IMR-90 (cell line): Measurements from ENCODE around the gene RC3H1. TPM values are rescaled to one million over a fixed set of nuclear protein-coding genes. Genes with fewer than 3 reads are reported as not detected.

Experiments
- ATAC-seq: fragments of 200-7000 bp; cut with Tn5 transposase; 2 replicates; pipeline ENCODE4 v1.9.1; 2020; ENCODE audit warnings: low read depth, mild to moderate bottlenecking, moderate library complexity
- BruUV-seq: library from RNA; stranded (reverse); fragments of 400-500 nt; replicated peaks from 2 replicates; lab custom pipeline; 2021; lab: Mats Ljungman, UMichigan
- CTCF ChIA-PET: fragments of 300-600 bp; formaldehyde crosslinking; extraction: SDS; loops from one replicate; lab custom pipeline; 2021; ENCODE audit warnings: antibody characterized with exemption; lab: Yijun Ruan, JAX
- POLR2A ChIA-PET: fragments of 300-600 bp; sonication (Branson Sonifier 250); formaldehyde crosslinking; loops from one replicate; lab custom pipeline; 2022; ENCODE audit warnings: antibody characterized with exemption; ENCODE audit not compliant: unreplicated experiment; lab: Charles Lee
- DNase-seq: peaks from one replicate; pipeline ENCODE4 v3.0.0; 2013
- H2AFZ ChIP-seq: replicated peaks from 2 replicates; pipeline ENCODE3; 2013; ENCODE audit warnings: low read length, mild to moderate bottlenecking; ENCODE audit not compliant: poor library complexity
- H2AK5ac ChIP-seq: 2 replicates; pipeline ENCODE4 v1.6.1; 2013; ENCODE audit warnings: low read depth, low read length, inconsistent platforms
- H2AK9ac ChIP-seq: replicated peaks from 2 replicates; pipeline ENCODE3; 2013; ENCODE audit warnings: mild to moderate bottlenecking, low read depth, low read length, moderate library complexity; ENCODE audit not compliant: poor library complexity
- H2BK120ac ChIP-seq: 2 replicates; pipeline ENCODE4 v1.6.1; 2013; ENCODE audit warnings: low read depth, low read length, inconsistent platforms
- H2BK15ac ChIP-seq: 3 replicates; pipeline ENCODE4 v1.6.1; 2013; ENCODE audit warnings: low read depth, low read length, inconsistent platforms
- H2BK20ac ChIP-seq: 2 replicates; pipeline ENCODE4 v1.6.1; 2013; ENCODE audit warnings: low read depth, mild to moderate bottlenecking, inconsistent platforms, low read length, moderate library complexity
- H2BK5ac ChIP-seq: 2 replicates; pipeline ENCODE4 v1.6.1; 2013; ENCODE audit warnings: mild to moderate bottlenecking, low read depth, low read length, inconsistent platforms; ENCODE audit not compliant: poor library complexity, severe bottlenecking
- H3K14ac ChIP-seq: replicated peaks from 2 replicates; pipeline ENCODE4 v1.6.1; 2013; ENCODE audit warnings: low read depth, low read length, inconsistent platforms
- H3K18ac ChIP-seq: 2 replicates; pipeline ENCODE4 v1.6.1; 2013; ENCODE audit warnings: low read depth, low read length, control low read depth
- H3K23ac ChIP-seq: 2 replicates; pipeline ENCODE4 v1.6.1; 2013; ENCODE audit warnings: low read depth, low read length, inconsistent platforms
- H3K27ac ChIP-seq: 2 replicates; pipeline ENCODE4 v1.5.1; 2013; ENCODE audit warnings: mild to moderate bottlenecking, control low read depth, low read length; ENCODE audit not compliant: insufficient read depth
- H3K27me3 ChIP-seq: 2 replicates; pipeline ENCODE4 v1.6.1; 2013; ENCODE audit warnings: low read length; ENCODE audit not compliant: control insufficient read depth, insufficient read depth
- H3K36me3 ChIP-seq: 2 replicates; pipeline ENCODE4 v1.6.1; 2013; ENCODE audit warnings: low read length, mixed read lengths; ENCODE audit not compliant: control insufficient read depth, insufficient read depth
- H3K4ac ChIP-seq: 2 replicates; pipeline ENCODE4 v1.6.1; 2013; ENCODE audit warnings: low read depth, low read length, inconsistent platforms
- H3K4me1 ChIP-seq: 2 replicates; pipeline ENCODE4 v1.6.1; 2013; ENCODE audit warnings: low read length, mixed read lengths; ENCODE audit not compliant: control insufficient read depth, insufficient read depth
- H3K4me2 ChIP-seq: 2 replicates; pipeline ENCODE4 v1.6.1; 2013; ENCODE audit warnings: low read depth, mild to moderate bottlenecking, control low read depth, low read length, moderate library complexity
- H3K4me3 ChIP-seq: 2 replicates; pipeline ENCODE4 v1.5.1; 2013; ENCODE audit warnings: low read depth, mild to moderate bottlenecking, control low read depth, low read length, moderate library complexity; ENCODE audit not compliant: insufficient read depth
- H3K56ac ChIP-seq: 2 replicates; pipeline ENCODE4 v1.6.1; 2013; ENCODE audit warnings: low read length, inconsistent platforms; ENCODE audit not compliant: insufficient read depth; ENCODE audit errors: extremely low read depth
- H3K79me1 ChIP-seq, 2 experiments: 2 replicates each; pipeline ENCODE4 v1.6.1; 2013; ENCODE audit warnings: low read length in 2 of 2, inconsistent platforms in 1 of 2, low read depth in 1 of 2
- H3K9ac ChIP-seq: 2 replicates; pipeline ENCODE4 v1.6.1; 2013; ENCODE audit warnings: low read depth, low read length, control low read depth
- H3K9me1 ChIP-seq: 2 replicates; pipeline ENCODE4 v1.6.1; 2013; ENCODE audit warnings: low read length, inconsistent platforms; ENCODE audit not compliant: insufficient read depth
- H3K9me3 ChIP-seq: 2 replicates; pipeline ENCODE4 v1.6.1; 2013; ENCODE audit warnings: low read length; ENCODE audit not compliant: control insufficient read depth, insufficient read depth
- H4K20me1 ChIP-seq: 2 replicates; pipeline ENCODE4 v1.6.1; 2013; ENCODE audit warnings: low read length, inconsistent platforms; ENCODE audit not compliant: insufficient read depth
- H4K5ac ChIP-seq: 2 replicates; pipeline ENCODE4 v1.6.1; 2013; ENCODE audit warnings: mild to moderate bottlenecking, low read depth, low read length, control low read depth
- H4K8ac ChIP-seq, 2 experiments: 2 replicates each; pipeline ENCODE4 v1.6.1; 2013; ENCODE audit warnings: low read depth in 2 of 2, low read length in 2 of 2, control low read depth in 1 of 2, inconsistent platforms in 1 of 2
- H4K91ac ChIP-seq: 2 replicates; pipeline ENCODE4 v1.6.1; 2013; ENCODE audit warnings: low read depth, low read length, inconsistent platforms; ENCODE audit not compliant: insufficient read depth
- BHLHE40 ChIP-seq: fragments of 150-350 bp; IDR thresholded peaks from 2 replicates; pipeline ENCODE4 v1.6.1; 2016; ENCODE audit warnings: mild to moderate bottlenecking, low read depth, low read length
- CEBPB ChIP-seq: IDR thresholded peaks from 2 replicates; pipeline ENCODE4 v1.6.1; 2012; ENCODE audit warnings: low read depth, low read length, improper control_type of control experiment
- CHD1 ChIP-seq: IDR thresholded peaks from 2 replicates; pipeline ENCODE4 v1.6.1; 2012; ENCODE audit warnings: low read depth, low read length, improper control_type of control experiment
- CTCF ChIP-seq: conservative IDR thresholded peaks from 2 replicates; pipeline ENCODE4 v1.5.1; 2012; ENCODE audit warnings: mild to moderate bottlenecking, low read depth, low read length, improper control_type of control experiment
- ELK1 ChIP-seq: fragments of 150-350 bp; IDR thresholded peaks from 2 replicates; pipeline ENCODE4 v1.6.1; 2016; ENCODE audit warnings: low read depth, mild to moderate bottlenecking, low read length, moderate library complexity, borderline replicate concordance
- FOS ChIP-seq: fragments of 150-350 bp; IDR thresholded peaks from 2 replicates; pipeline ENCODE4 v1.6.1; 2016; ENCODE audit warnings: low read depth, low read length
- MAFK ChIP-seq: IDR thresholded peaks from 2 replicates; pipeline ENCODE4 v1.6.1; 2012; ENCODE audit warnings: low read depth, low read length, improper control_type of control experiment
- MAZ ChIP-seq: IDR thresholded peaks from 2 replicates; pipeline ENCODE4 v1.6.1; 2012; ENCODE audit warnings: low read depth, mild to moderate bottlenecking, low read length, improper control_type of control experiment, moderate library complexity, borderline replicate concordance
- MXI1 ChIP-seq: IDR thresholded peaks from 2 replicates; pipeline ENCODE4 v1.6.1; 2012; ENCODE audit warnings: low read depth, mild to moderate bottlenecking, low read length, moderate library complexity, borderline replicate concordance
- NFE2L2 ChIP-seq: fragments of 150-350 bp; IDR thresholded peaks from 2 replicates; pipeline ENCODE4 v1.6.1; 2016; ENCODE audit warnings: low read depth, mild to moderate bottlenecking, low read length
- POLR2A ChIP-seq: IDR thresholded peaks from 2 replicates; pipeline ENCODE4 v1.6.1; 2012; ENCODE audit warnings: mild to moderate bottlenecking, low read depth, low read length
- RAD21 ChIP-seq: IDR thresholded peaks from 2 replicates; pipeline ENCODE4 v1.6.1; 2012; ENCODE audit warnings: low read length, improper control_type of control experiment
- RCOR1 ChIP-seq: IDR thresholded peaks from 2 replicates; pipeline ENCODE4 v1.6.1; 2012; ENCODE audit warnings: mild to moderate bottlenecking, low read length, improper control_type of control experiment; ENCODE audit not compliant: insufficient replicate concordance
- RFX5 ChIP-seq: IDR thresholded peaks from 2 replicates; pipeline ENCODE4 v1.8.0; 2012; ENCODE audit warnings: low read depth, mild to moderate bottlenecking, low read length, moderate library complexity
- SMC3 ChIP-seq: fragments of 150-350 bp; IDR thresholded peaks from 2 replicates; pipeline ENCODE4 v1.6.1; 2016; ENCODE audit warnings: low read depth, mild to moderate bottlenecking, antibody characterized with exemption, low read length, moderate library complexity
- USF2 ChIP-seq: fragments of 150-350 bp; IDR thresholded peaks from 2 replicates; pipeline ENCODE4 v1.6.1; 2017; ENCODE audit warnings: mild to moderate bottlenecking, antibody characterized with exemption, low read length, low read depth
- WGBS, 2 experiments: methylation state at CpG; one replicate each; pipeline versions ENCODE4 v1.1.5 to v1.1.7; 2013; ENCODE audit warnings: missing lambda C conversion rate in 2 of 2; ENCODE audit not compliant: insufficient read length in 1 of 2; ENCODE audit errors: extremely low coverage in 2 of 2; 5-methylcytosine and 5-hydroxymethylcytosine counted together
- dilution Hi-C: fragments of 300-500 bp; cut with HindIII; formaldehyde crosslinking; loops from one replicate; pipeline ENCODE4 v1.14.3; 2018; ENCODE audit warnings: low sequenced_read_pairs; ENCODE audit not compliant: unreplicated experiment
- in situ Hi-C: fragments of 300-500 bp; cut with MboI; formaldehyde crosslinking; loops from 3 replicates; pipeline ENCODE4 v1.14.3; 2019; ENCODE audit warnings: low sequenced_read_pairs, inconsistent platforms, mixed read lengths
- intact Hi-C: fragments of 100-400 bp; cut with micrococcal nuclease; formaldehyde crosslinking; loops from 2 replicates; pipeline ENCODE4 v1.10.0; 2022
- polyA plus RNA-seq, 3 experiments: library from polyadenylated mRNA; depleted of rRNA; stranded (reverse); fragments of >200 nt; gene quantifications; 2 replicates each; pipeline ENCODE4 v1.2.3, GENCODE V29; 2012; ENCODE audit warnings: low replicate concordance in 1 of 3
- total RNA-seq: library from RNA; depleted of rRNA; stranded (reverse); fragments of >200 nt; gene quantifications from 2 replicates; pipeline ENCODE4 v1.2.3, GENCODE V29; 2012

The RC3H1 gene
- total and polyA plus RNA-seq, 2 of the 4 experiments (the other 2 are of a cell fraction), result 5.1 to 39.3 TPM

GRCh38 chr1:173913111-173913510, 109.0 kb downstream of the RC3H1 start:
- Histone ChIP-seq H2AK5ac (no peak overlapping the region), H3K27me3 (no peaks in the 10 kb centered on the region), H2AK9ac (no peak overlapping the region), H2BK5ac (no peak overlapping the region), H2BK20ac (no peak overlapping the region), H3K14ac (no peak overlapping the region), H3K23ac (no peak overlapping the region), H3K4me1 (no peaks in the 10 kb centered on the region), H4K91ac (no peak overlapping the region), H2AFZ (no peak overlapping the region), H4K5ac (no peak overlapping the region), H3K36me3 (no peaks in the 10 kb centered on the region), H4K20me1 (no peaks in the 10 kb centered on the region), H3K79me1 (no peaks in the 10 kb centered on the region), H3K9ac (no peak overlapping the region), H3K27ac (no peak overlapping the region), H3K18ac (no peak overlapping the region), H4K8ac (no peak overlapping the region), H3K56ac (no peak overlapping the region), H3K9me1 (no peaks in the 10 kb centered on the region), H2BK120ac (no peak overlapping the region), H3K4me2 (no peak overlapping the region), H3K4me3 (no peak overlapping the region), H2BK15ac (no peak overlapping the region), H3K4ac (no peak overlapping the region), H3K9me3 (no peaks in the 10 kb centered on the region)
- dilution Hi-C loops, result no loop called here
- CTCF ChIA-PET, result no interaction called here
- 80% methylated on average over 1 of the region's 3 CpGs; no CpG with 5 or more reads in 1 of the 2 experiments for WGBS, 2 experiments
- BruUV-seq, result no TSS peak
- intact Hi-C loops, result no loop called here
- TF ChIP-seq MXI1 (no peak), SMC3 (no peak), CTCF (no peak), CEBPB (no peak), NFE2L2 (no peak), CHD1 (no peak), RAD21 (no peak), POLR2A (no peak), FOS (no peak), RFX5 (no peak), MAZ (no peak), USF2 (no peak), ELK1 (no peak), RCOR1 (no peak), MAFK (no peak), BHLHE40 (no peak)
- no peak for DNase-seq
- in situ Hi-C loops, result no loop called here
- no peak for ATAC-seq
- POLR2A ChIA-PET, result no interaction called here
